GM19240 (cell line): ENCODE results near the gene RAB3IP.

Source experiments
- DNase-seq: peaks from one replicate; pipeline ENCODE4 v3.0.0; 2011; ENCODE audit warnings: low spot score; ENCODE audit not compliant: insufficient read length

Gene RAB3IP

DNA sequence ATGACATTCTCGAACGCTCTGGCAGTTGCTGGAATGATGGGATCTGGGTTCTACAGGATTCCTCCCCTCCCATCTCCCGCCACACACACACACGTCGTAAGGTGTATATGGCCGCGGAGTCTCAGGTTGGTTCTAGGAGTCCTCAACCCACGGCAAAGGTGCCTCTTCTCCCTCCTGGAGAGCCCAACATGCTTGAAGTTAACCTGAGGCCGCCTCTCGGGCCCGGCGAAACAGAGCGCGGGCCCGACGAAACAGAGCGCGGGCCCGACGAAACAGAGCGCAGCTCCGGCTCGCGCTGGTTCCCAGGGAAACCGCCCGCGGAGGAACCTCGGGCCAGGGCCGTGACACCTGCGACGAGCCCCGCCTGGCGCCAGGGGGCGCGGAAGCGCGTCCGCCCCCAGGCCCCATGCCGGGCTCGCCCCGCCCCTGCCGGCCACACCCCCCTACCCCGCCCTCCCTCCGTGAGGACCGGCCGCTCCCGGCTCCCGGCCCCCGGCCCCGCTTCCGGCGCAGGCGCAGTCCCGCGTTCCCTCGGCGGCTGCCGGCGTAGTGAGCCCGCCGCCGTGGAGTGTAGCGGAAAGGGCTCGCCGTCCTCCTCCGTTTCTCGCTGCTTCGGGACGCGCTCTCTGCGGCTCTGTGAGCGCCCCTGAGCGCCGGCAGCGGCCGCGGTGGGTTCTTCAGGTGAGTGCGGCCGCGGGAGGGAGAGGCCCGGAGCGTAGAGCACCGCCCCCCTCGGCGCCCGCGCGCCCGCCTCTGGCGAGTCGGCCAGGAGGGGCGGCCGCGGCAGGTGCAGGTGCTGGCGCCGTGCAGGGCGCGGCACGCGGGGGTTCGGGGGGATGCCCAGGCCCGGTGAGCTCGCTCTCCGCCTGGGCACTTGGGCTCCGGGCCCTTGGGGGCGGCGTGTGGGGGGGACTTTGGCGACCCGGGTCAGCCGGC is at the start of gene RAB3IP:
TSS of gene RAB3IP (plus strand) at position 510 of the 936 bp plus-strand sequence. CDS start 16,549 bp downstream, outside the sequence.
- peak; percentile 77 for DNase-seq

DNA sequence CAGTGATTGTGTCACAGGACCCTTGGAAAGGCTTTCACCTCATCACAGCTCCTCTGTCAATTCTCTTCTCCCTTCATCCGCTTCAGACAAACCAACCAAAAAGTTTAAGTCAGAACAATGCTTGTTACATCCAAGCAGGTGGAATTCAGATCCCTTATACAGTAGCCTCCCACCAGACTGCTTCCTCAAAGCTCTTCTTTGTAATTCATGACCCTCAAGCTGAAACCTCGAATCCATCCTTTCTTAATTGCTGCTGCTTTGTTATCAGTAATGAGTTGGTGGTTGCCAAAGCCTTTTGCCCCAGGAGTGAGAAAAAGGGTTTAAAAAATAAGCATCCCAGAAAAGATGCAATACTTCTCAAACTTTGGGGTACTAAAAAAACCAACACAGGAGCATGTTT is 49.0 kb upstream of the RAB3IP start:
- DNase-seq: no peak

- DNase-seq: no peak
These were observed 44.5 kb upstream of the RAB3IP start for GRCh38 chr12:69694123-69694522.

DNA sequence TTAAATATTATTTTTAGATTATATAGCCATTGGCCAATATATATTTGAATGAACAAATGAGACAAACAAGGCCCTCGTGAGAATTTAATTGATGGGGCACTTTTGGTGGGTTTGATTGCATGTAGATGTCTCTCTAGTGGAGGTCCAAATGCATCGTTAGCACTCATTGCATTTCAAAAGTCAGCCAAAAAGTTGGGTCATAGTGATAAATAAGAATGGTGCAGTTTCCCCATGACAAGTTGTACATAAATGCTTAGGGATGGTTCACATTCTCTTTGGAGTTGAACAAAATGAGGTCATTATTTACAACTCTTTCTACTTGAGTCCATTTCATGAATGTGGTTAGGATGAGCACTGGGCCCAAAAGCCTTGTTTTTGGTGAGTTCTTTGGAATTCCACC is 40.6 kb upstream of the RAB3IP start:
- DNase-seq: no peak

- no peak for DNase-seq
These were observed 39.7 kb upstream of the RAB3IP start, which contains the start of gene BEST3 for GRCh38 chr12:69698769-69699540. TSS of gene BEST3 (minus strand) at chr12:69699303. CDS start at chr12:69697798, 1,505 bp downstream.

DNA sequence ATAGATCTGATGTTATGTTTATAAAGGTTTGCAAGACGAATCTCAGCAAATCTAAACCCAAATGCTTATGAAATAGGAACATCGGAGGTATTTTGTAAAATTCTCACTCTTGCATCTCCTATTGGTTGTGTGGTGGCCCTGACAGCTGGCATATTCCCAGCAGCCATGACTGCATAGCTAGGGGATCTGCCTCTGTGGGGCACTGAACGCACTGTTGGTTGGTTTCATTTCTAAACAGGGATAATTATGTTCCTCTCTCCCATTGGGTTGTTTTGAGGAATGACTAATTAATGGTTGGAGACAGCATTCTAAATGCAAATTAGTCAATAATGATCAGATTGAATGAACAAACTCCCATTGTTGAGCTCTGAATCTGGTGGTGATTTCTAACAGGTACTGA is 36.8 kb upstream of the RAB3IP start:
- DNase-seq: no peak

DNA sequence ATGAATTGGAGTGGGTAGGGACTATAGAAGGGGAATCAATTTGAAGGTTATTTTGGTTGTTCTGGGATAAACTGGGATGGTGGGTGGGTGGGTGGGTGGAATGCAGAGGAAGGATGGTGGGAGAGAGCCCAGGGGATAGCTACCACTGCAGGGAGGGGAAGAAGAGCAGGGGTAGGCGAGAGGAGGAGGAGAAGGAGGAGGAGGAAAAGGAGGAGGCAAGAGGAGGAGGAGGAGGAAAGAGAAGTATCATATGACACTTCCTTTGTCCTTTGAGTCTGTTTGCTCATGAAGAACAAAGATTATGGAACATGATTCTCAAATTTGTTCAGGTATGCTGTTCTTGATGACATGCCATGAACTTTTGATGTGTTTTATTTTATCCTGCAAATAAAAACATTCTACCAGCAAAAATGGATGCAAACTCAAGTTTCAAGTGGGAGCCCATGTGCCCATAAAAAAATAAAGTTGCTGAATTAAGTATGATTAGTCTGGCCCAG is 35.5 kb upstream of the RAB3IP start:
- DNase-seq: no peak

GRCh38 chr12:69704357-69704756 is 34.3 kb upstream of the RAB3IP start:
- no peak for DNase-seq

- DNase-seq: no peak
These were observed 30.0 kb upstream of the RAB3IP start for GRCh38 chr12:69708649-69709048.

DNA sequence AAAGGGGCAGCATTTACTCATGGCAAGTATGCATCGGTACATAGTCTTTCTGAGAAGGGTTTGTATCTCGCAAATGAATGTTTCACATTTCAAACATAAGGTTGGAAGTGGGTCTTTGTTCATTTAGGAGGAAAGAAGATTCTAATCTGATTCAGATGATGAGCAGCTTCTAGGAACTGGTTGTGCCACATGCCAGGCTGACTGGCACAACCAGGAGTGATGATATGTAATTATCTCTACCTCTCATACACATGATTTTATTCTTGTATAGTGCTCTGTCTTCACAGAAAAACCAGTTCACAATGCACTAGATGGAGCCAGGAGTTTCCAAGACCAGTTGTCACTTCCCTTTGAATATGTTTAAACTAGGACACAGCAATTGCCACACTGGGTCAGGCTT is 25.8 kb upstream of the RAB3IP start:
- DNase-seq: no peak

GRCh38 chr12:69714542-69714941 is 24.1 kb upstream of the RAB3IP start:
- no peak for DNase-seq

- no peak for DNase-seq
These were observed 19.0 kb upstream of the RAB3IP start for GRCh38 chr12:69719336-69720316.

- DNase-seq: no peak
These were observed 17.9 kb upstream of the RAB3IP start for GRCh38 chr12:69720750-69721149.

- DNase-seq: no peak
These were observed 11.7 kb upstream of the RAB3IP start for GRCh38 chr12:69726922-69727321.

DNA sequence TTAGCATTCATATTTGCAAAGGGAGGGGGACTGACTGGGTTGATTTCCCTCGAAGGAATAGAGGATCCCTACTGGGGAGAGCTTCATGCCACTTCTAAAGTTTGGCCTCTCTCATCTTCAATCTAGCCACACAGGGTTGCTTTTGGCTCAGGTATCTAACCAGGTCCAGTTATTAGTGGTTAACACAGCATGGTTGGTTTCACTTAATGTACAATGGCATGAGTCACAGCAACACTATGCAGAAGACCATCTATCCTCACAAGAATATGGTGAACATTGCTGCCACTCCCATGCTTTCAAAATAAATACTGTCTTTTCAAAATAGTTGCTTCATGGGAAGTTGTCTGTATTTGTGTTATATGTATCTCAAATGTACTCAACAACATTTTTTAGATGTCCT is 6.6 kb upstream of the RAB3IP start:
- DNase-seq: no peak

DNA sequence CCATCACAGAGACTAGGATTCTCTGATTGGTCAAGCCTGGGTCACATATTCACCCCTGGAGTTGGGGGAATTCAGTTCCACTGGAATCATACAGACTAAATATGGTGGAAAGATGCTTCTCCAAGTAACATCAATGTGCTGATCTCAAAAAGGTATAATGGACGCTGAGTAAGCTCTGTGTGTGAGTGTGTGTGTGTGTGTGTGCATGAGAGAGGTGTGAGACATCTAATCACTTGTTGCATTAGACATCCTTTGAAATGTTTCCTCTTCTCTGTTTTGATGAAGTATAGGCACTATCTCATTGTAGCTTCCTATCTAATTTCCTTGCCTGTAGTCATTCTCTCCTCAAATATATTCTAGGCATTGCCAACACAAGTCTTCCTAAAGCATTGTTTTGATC is 5.0 kb upstream of the RAB3IP start:
- DNase-seq: no peak

DNA sequence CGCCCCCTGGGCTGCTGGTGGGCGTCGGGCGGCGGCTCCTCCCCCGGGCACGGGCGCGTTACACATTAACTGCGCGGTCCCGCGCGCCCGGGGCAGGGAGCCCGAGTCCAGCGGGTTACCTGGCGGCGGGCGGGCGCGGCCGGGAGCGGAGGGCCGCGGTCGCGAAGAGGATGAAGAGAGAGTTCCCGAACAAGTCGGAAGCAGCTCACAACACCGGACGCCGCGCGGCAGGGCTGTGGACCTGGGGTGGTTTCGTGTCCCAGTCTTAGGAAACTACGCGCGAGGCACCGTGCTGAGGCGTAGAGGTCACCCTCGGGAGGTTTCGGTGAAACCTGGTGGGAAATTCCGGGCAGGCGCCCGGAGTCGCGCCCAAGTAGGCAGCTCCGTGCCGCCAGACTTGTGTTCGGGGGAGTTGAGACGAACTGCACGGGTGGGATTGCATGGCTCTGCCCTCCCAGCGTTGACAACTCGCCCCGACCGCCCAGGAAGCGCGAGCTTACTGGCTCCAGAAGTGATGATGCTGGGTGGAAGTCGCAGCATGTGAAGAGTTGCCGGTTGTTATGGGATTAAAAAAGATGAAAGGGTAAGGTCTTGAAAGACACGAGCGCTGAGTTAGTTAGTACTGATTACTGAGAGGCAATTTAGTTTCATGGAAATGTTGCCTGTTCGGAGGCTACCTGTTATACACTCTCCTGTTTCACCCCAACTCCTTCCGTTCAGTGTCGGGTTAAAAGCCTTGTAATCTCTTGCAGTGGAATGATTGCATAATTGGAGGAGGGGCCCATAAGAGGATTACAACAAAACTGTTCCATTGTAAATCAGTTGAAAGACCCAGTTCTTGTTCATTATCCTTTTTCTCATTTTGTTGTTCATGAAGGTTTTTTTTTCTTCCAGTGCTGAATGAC is 879 bp downstream of the RAB3IP start:
- no peak for DNase-seq

GRCh38 chr12:69744109-69744508 is 5.4 kb downstream of the RAB3IP start:
- no peak for DNase-seq

DNA sequence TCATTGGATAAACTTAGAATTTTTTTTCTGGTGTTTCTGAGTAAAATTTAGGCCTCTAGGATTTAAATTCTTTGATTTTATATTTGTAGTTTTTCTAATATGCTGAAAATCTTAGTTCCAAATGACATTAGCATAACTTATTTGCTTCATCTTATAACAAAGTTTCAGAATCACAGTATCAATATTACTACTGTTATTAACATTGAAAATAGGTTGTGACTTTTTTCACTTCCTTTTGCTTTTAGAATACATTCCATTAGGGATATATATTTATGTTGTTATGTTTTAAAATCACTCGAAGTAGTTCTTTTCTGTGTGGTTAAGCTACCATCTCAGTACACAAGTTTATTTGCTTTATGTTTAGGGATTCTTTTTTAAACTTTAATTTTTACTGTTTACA is 12.8 kb downstream of the RAB3IP start:
- DNase-seq: no peak

DNA sequence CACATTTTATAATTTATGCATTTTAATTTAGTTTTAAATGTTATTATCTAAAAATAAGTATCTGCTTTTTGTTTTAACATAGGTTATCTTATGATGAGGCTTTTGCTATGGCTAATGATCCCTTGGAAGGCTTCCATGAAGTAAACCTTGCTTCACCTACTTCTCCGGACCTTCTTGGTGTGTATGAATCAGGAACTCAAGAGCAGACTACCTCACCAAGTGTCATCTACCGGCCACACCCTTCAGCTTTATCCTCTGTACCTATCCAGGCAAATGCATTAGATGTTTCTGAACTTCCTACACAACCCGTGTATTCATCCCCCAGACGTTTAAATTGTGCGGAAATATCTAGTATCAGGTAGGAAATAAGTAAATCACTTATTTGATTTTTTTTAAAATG is 16.6 kb downstream of the RAB3IP start:
- DNase-seq: no peak
